Measurements from ENCODE around the gene MAP3K8. TPM values are rescaled to one million over a fixed set of nuclear protein-coding genes. Genes with fewer than 3 reads are reported as not detected.

The MAP3K8 gene
- total and polyA plus RNA-seq, 3 donors from 2014 or later, result 3.1 to 10.4 (median 5.2) TPM

- intact Hi-C loops (cut with DNase I; ENCODE audit: low total_unique reads), result no loop called here
- WGBS, 2 donors, result 42 to 64% methylated on average over 4 of the region's 4 CpGs
- Histone ChIP-seq H3K9me3 (no peaks in the 10 kb centered on the region), H3K4me1 (peaks cover 4% of the 10 kb centered on the region), H3K27me3 (no peaks in the 10 kb centered on the region), H3K27ac (no peak overlapping the region), H3K4me3 (no peak overlapping the region), H3K36me3 (ENCODE audit: low read depth, missing control alignments) (no peaks in the 10 kb centered on the region)
- TF ChIP-seq CTCF (IDR thresholded peaks at IDR 0.05) (no peak), POLR2A (IDR thresholded peaks at IDR 0.05) (no peak)
- DNase-seq, result no peak
Measured at GRCh38 chr10:30442019-30442606, 8.1 kb downstream of the MAP3K8 start.

- Histone ChIP-seq H3K27ac (no peak overlapping the region), H3K4me3 (no peak overlapping the region), H3K4me1 (peaks cover 4% of the 10 kb centered on the region), H3K36me3 (ENCODE audit: low read depth, missing control alignments) (no peaks in the 10 kb centered on the region), H3K27me3 (no peaks in the 10 kb centered on the region), H3K9me3 (no peaks in the 10 kb centered on the region)
- 83 to 86% methylated on average over 3 of the region's 3 CpGs for WGBS, 2 donors
- TF ChIP-seq CTCF (IDR thresholded peaks at IDR 0.05) (no peak), POLR2A (IDR thresholded peaks at IDR 0.05) (no peak)
- intact Hi-C loops (cut with DNase I; ENCODE audit: low total_unique reads), result no loop called here
- DNase-seq, result no peak
Measured at GRCh38 chr10:30443049-30443448, 9.1 kb downstream of the MAP3K8 start.

DNA sequence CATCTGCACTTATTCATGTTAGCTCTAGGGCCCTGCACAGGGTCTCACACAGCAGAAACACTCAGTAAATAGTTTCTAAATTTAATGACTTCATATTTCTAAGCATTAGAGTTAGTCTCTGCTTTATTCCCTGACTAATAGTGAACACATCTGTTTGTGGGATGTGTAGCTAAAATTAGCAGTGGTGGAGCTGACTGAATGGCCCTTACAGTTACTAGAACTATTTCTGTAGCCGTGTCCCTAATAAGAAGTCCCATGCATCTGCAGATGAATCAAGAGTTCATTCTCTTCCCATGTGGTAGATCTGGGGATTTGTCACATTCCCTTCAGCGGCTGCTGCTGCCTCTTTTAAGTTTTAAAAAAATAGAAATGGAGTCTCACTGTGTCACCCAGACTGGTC is 11.7 kb downstream of the MAP3K8 start:
- Histone ChIP-seq H3K27me3 (no peaks in the 10 kb centered on the region), H3K27ac (no peak overlapping the region)
- DNase-seq, result no peak

GRCh38 chr10:30447125-30447799 is 13.3 kb downstream of the MAP3K8 start:
- intact Hi-C loops (cut with DNase I; ENCODE audit: low total_unique reads), result no loop called here
- H3K4me3 ChIP-seq, result no peak overlapping the region
- TF ChIP-seq CTCF (IDR thresholded peaks at IDR 0.05) (no peak), POLR2A (IDR thresholded peaks at IDR 0.05) (no peak)
- no peak for DNase-seq
- 91 to 92% methylated on average over 10 of the region's 10 CpGs for WGBS, 2 donors
- H3K27me3 ChIP-seq, result no peaks in the 10 kb centered on the region
- no peaks in the 10 kb centered on the region for H3K9me3 ChIP-seq
- no peak overlapping the region for H3K27ac ChIP-seq
- no peaks in the 10 kb centered on the region for H3K4me1 ChIP-seq
- H3K36me3 ChIP-seq (ENCODE audit: low read depth, missing control alignments), result no peaks in the 10 kb centered on the region

More for the DNA sequence above, 11.7 kb downstream of the MAP3K8 start:
- Histone ChIP-seq H3K9me3 (no peaks in the 10 kb centered on the region), H3K36me3 (ENCODE audit: low read depth, missing control alignments) (no peaks in the 10 kb centered on the region), H3K4me1 (no peaks in the 10 kb centered on the region), H3K4me3 (no peak overlapping the region)
- intact Hi-C loops (cut with DNase I; ENCODE audit: low total_unique reads), result no loop called here
- TF ChIP-seq POLR2A (IDR thresholded peaks at IDR 0.05) (no peak), CTCF (IDR thresholded peaks at IDR 0.05) (no peak)
- WGBS, 2 donors, result 31 to 33% methylated on average over 2 of the region's 2 CpGs

DNA sequence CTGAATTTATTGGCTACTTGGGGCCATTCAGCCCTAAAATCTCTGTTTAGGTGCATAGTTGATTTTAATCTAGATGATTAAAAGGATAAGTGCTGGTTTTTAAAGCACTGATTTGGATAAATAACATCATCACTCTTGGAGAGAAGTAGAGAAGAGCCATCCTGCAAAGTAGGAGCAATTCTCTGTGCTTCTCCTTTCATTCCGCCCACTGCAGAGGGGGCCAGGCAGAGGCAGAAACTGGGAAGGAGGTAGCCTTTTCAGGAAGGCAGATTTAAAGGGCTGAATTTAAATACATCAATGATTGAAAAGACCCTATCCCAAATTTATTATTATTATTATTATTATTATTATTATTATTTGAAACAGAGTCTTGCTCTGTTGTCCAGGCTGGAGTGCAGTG is 14.1 kb downstream of the MAP3K8 start:
- Histone ChIP-seq H3K9me3 (no peaks in the 10 kb centered on the region), H3K4me1 (no peaks in the 10 kb centered on the region), H3K27me3 (no peaks in the 10 kb centered on the region), H3K27ac (no peak overlapping the region), H3K36me3 (ENCODE audit: low read depth, missing control alignments) (no peaks in the 10 kb centered on the region), H3K4me3 (no peak overlapping the region)
- no peak for DNase-seq
- intact Hi-C loops (cut with DNase I; ENCODE audit: low total_unique reads), result no loop called here
- 98 to 100% methylated on average over 1 of the region's 1 CpG for WGBS, 2 donors
- no peak for TF ChIP-seq POLR2A (IDR thresholded peaks at IDR 0.05)
- no peak for TF ChIP-seq CTCF (IDR thresholded peaks at IDR 0.05)

All from testis (tissue), 3 donors.